AG08395 (cell line): ENCODE results near the gene PTPRN2.
"Not testable (repeated sequence)": the region's sequence is repeated elsewhere in the genome, so short reads cannot be mapped to it uniquely, and the experiment has no call there.

Experiments
- DNase-seq: peaks from one replicate; pipeline ENCODE4 v3.0.0; 2012; ENCODE audit warnings: mixed read lengths, low spot score

PTPRN2 gene

DNA sequence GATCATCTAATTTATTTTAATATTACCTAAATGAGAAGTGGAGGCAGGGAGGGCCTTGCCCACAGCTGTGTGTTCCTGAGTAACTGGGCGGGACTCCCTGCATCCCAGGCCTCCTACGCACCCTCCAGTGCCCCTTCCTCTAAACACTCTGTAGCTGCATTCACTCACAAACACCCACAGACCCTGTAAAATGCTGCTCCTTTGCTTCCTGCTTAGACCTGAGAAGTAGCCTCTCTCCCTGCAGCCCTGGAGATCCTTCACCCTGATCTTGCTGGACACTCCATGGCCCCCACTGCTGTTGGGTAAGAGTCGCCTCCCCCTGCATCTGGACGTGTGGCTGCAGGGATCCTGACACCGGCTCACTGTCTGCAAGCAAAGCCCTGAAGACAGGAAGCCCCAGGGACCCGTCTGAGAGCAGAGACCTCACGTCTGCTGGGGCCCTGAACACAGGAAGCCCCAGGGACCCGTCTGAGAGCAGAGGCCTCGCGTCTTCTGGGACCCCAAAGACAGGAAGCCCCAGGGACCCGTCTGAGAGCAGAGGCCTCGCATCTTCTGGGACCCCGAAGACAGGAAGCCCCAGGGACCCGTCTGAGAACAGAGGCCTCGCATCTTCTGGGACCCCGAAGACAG is 661.0 kb downstream of the PTPRN2 start:
- DNase-seq, result no peak

DNA sequence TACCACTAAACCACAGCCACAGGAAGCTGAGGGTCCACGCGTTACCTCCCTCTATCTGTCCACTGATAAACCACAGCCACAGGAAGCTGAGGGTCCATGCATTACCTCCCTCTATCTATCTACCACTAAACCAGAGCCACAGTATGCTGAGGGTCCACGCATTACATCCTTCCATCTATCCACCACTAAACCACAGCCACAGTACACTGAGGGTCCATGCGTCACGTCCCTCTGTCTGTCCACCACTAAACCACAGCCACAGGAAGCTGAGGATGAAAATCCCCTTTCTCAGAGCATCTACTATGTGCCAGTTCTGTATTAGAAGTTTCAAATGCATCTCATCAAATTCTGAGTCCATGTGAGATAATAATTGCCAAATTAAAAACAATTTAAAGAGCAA is 661.5 kb downstream of the PTPRN2 start:
- no peak for DNase-seq

DNA sequence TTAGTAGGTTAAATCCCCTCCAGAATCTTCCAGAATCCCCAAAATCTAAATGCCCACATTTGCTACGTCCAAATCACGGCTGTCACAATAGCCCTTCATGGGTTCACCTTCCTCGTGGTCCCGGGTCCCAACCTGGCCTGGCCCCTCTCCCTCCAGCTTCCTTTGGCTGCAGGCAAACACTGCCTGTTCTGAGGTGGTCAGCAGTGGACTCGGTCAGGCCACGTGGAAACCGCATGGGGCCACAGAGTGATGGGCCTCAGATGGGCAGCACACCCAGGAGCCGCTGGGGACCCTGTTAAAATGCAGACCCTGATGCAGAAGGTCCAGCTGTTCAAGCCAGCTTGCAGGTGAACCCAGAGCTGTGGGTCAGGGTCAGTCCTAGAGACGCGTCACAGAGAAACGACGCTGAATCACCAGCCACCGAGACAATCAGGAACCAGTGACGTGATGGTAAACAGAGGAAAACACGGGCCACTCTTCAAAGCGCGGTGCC is 662.2 kb downstream of the PTPRN2 start:
- DNase-seq, result no peak

DNA sequence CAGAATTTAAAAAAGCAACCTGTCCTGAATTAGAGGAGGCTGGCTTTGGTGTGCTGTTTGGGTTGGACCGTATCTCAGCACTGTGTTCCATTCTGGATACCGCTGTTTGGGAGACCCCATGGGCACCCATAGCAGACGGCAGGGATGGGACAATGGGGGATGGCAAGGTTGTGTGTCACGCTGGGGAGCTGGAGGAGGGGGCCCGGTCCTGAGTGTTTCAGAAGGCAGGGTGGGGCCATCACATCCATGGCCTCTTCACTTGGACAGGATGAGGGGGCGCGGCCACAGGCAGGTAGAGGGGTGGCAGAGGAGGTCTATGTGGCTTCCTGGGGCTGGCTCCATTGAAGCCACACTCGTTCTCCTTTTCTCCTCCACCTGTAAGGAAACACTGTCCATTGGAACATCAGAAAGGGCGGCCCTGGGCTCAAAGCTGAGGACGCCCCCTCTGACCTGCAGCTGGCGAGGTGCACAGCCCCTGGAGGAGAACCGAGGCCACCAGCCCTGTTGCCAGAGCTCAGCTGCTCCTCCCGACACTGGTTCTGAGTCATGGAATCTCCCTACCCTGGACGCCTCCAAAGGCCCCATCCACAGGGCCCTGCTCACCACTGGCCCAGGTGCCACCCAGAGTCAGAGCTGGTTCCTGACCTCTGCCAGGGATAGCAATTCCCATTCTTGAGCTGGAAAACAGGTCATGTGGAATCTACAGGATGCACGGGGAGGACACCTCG is 663.6 kb downstream of the PTPRN2 start:
- DNase-seq, result no peak

DNA sequence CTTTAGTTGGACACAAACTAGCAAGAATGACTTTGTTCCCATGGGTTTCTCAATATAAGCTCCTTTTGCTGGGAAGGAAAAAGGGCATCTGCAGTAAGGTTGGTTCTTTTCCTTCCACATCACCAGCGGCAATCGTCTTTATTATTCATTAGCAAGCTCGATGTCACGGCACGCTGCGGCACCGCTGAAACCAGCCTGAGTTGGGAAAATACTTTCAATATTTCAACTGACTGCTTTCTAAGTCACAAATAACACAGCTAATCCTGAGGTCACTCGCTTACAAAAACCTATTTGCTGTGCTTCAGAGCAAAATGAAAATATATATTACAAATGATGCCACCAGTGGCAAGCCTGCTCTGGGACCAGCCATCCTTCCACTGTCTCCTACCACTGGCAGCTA is 665.0 kb downstream of the PTPRN2 start:
- no peak for DNase-seq

DNA sequence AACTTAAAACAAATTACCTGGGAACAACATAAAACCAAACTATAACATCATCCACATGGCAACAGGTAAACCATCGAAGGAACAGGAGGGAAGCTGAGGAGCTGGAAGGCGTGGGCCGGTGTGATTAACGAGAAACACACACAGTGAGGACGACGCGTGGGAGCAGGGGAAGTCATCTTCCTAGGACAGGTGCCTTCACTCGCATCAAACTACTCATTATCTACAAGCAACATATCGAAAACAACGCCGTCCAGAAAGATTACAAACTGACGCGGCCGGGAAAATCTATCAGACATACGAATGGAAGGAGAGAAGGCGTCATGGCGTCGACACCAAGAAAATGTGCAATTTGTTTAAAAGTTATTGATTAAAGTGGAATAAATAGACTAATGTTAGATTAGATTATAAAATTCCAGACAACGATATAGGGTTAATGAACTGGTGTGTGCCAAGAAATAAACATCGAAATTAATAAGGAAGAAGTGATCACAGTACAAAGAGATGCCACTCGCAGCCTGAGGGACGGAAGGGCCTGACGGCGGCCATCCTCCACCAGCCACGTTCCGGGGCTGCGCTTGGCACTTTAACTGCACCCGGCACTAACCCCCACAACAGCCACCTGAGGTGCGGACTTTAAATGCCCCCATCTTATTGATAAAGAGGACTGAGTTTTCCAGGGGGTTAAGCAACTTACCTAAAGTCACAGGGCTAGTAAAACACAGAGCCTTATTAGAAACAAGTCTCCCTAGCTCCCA is 669.1 kb downstream of the PTPRN2 start:
- no peak for DNase-seq

DNA sequence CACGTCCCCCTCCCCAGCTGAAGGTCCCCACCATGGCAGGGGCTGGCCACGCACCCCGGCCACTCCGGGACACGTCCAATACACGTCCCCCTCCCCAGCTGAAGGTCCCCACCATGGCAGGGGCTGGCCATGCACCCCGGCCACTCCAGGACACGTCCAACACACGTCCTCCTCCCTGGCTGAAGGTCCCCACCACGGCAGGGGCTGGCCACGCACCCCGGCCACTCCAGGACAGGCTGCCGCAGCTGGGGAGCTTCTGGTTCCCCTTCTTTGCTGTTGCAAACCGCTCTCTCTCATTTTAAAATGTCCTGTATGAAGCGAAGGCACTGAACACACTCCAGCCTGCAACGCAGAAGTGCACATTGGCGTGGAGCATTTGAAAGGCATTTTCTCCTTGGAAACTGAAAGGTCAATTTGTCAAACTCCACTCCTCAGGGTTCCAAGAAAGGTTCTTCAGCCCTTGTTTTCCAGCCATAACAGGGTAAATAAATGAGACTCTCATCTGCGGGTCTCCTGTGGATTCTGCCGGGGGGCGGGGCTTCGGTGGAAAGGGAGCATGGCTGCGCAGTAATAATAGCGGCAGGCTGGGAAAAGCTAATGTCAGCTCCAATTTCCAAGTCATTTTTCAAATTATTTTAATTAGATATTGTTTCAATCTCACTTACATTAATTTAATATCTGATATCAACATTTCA is 670.5 kb downstream of the PTPRN2 start:
- no peak for DNase-seq

DNA sequence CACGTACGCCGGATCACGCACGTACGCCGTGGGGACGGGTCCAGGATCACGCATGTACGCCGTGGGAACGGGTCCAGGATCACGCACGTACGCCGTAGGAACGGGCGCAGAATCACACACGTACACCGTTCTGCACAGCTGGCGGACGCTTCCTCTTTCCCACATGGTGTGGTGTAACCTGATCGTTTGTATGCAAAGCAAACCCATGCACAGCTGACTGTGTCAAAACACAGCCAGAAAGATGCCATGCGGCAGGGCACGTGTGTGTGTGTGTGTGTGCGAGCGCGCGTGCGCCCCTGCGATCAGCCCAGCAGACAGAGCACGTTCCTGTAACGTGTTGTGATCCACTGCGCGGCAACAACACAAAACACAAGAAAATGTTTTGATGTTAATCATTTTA is 677.2 kb downstream of the PTPRN2 start:
- DNase-seq, result no peak

DNA sequence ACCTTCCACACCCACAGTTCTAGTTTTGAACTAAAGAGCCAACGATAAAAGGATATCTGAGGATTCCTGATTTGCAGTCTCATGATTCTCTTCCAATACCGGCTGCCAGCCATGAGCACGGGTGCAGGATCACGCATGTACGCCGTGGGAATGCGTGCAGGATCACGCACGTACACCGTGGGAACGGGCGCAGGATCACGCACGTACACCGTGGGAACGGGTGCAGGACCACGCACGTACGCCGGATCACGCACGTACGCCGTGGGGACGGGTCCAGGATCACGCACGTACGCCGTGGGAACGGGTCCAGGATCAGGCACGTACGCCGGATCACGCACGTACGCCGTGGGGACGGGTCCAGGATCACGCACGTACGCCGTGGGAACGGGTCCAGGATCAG is 677.6 kb downstream of the PTPRN2 start:
- DNase-seq, result not testable (repeated sequence)

DNA sequence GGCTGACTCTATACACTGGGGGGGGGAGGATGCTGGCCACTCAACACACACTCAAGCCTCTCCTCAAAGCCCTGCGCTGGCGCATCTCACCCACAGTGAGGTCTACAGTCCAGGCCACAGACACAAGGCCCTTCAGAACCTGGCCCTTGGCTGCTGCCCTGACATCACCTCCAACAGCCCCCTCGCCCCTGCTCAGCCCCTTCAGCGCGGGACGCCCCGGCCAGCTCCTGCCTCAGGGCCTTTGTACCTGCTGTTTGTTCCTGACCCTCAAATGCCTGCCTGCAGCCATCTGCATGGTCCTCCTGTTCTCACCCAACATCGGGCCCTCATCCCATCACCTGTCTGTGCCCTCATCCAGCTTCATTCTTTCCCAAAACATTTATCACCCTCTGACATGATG is 678.3 kb downstream of the PTPRN2 start:
- no peak for DNase-seq

DNA sequence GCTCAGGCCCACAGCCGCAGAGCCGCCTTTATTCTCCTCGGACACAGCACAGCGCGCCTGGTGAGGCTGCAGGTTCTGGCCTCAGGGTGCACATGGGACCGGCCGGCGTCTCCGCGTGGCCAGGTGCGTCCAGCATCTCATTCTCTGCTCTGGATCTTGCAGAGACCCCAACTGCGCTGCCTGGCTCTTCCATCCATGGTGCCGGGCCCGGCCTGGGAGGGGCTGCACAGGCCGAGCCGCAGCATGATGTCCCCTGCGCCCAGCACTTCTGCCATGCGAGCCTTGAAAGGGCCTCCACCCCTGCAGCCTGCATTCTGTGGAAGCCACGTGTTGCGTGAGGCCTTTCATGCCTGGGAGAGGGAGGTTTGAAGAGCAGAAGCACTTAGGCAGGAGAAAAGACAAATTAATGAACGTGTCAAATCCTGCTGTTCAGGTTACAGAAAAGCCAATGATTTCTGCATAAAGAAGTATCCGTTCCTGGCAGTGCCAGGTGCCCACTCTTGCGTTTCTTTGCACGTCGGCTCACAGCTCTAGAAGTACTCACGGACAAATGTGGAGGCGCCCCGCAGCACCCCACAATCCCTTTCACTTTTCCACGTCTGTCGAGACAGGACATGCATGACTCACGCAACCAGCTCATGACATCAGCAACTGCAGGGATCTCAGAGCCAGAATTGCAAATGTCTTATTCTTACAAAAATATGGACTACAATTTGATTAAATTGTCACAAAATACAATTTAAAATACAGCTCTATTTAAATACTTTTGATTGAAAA is 679.4 kb downstream of the PTPRN2 start:
- no peak for DNase-seq

DNA sequence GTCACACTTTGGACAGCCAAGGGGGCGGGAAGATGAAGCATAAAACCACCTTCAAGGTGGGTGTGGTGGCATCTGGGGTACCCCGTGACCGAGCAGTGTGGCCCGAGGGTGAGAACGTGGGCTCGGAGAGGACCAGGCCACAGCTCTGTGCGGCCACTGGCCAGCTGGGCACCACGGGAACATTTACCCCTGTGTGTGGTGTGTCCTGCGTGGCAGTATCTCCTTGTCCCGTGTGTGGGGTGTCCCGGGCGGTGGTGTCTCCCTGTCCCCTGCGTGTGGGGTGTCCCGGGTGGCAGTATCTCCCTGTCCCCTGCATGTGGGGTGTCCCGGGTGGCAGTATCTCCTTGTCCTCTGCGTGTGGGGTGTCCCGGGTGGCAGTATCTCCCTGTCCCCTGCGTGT is 680.5 kb downstream of the PTPRN2 start:
- DNase-seq, result no peak

DNA sequence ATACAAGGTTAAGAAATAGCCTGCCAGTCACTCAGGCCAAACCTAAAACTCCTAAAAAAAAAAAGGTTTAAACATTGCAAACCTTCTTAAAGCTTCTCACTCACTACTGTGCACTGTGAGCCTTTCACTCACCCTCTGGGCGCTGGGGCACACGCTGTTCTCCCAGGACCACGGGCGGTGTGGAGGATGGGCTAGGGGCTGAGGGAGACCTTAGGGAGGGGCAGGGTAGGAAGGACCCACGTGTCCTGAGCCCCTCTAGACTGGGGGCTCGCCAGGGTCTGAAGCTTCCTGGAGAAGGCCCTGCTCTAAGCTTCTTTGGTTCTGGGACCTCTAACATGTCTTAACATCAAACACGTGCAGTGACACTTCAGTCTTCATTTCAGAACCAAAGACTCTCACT is 681.0 kb downstream of the PTPRN2 start:
- DNase-seq, result no peak

DNA sequence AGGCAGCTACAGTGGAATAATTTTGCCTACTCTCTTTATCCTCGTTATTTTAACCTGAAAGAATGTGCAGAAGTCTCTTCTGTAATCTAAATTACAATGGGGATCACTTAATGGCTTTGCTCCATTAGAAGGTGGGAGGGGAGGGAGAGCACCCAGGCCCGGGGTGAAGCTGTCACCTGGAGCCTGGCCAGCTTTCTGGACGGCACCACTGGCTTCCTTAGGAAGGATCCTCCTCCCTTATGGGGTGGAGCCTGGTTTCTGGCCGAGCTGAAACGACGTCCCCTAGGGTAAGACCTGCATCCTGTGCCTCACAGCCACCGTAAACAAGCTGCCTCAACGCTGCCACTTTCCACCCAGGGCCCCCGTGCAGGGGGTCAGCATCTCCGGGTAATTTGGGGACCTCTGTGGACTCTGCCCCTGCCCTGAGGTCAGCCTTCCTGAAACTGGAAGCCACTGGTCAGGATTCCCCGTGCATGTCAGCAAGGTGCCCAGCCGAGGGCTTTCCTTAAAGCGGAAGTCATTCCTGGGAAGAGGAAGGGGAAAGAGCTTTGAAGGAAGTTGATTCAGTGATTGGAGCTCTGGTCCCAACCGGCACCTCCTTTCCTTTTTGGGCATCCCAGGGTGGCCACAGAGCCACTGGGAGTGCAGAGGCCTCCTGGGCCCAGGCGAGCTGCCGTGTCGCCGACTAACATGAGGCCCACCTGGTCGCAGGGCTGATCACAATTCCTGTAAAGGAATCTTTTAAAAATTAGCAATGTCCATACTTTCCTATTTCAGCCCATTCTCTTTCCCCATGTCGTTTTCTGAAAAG is 681.8 kb downstream of the PTPRN2 start:
- no peak for DNase-seq

DNA sequence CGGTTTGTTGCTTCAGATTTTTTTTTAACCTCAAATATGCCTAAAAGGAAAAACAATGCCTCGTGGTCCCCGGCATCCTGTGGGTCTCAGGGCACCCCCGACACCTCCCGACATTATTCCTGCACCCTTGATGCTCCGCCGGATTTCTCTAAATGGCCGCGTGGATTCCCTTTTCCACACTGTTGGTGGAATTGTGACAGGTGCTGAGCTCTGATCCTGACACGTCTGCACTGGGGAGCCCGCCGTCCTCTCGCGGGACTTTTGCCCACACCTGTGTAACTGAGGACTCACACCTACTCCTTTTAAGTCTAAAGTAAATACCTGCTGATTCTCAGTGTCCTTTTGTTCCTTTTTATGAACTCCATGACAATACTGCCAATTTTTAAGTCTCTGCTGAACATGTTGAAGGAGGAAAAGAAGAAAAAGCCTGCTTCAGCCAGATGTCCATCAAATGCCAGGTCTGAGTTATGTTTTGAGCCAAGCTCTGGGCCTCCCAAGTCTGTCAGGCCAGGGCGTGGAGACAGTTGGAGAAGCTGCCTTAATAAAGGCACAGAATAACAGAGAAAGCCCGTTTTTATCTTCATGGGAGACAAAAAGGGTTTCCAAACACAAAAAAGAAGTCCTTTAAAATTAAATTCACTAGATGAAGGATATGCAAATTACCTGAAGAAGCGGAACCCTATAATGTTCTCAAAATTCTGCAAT is 682.6 kb downstream of the PTPRN2 start:
- no peak for DNase-seq

DNA sequence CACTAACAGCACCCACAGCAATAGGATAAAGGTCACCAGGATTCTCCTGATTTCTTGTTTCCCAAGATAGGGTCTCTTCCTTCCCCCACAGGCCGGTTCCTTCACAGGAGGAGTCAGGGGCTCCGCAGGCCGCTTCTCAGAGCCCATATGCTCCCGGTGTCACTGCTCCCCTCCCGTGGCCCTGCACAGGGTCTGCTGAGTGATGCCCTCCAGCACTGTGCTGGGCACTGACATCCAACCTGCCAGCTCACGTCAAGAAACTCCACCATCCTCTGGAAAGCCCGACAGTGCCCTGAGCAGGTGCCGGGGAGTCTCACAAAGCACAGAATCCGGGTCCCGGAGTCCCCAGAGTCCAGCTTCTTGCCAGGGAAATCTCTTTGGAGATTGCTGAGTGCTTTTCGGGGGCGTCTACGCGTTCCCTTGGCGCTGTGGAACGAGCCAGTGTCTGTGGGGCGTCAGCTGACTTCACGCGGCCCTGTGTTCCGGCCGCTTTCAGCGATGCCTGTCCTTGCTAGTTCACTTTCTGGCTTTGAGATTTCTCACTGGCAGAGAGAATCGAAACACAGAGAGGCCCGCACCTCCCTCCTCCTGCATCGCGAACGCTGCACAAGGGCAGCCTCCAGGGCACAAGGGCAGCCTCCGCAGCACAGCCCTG is 683.3 kb downstream of the PTPRN2 start:
- DNase-seq, result no peak

DNA sequence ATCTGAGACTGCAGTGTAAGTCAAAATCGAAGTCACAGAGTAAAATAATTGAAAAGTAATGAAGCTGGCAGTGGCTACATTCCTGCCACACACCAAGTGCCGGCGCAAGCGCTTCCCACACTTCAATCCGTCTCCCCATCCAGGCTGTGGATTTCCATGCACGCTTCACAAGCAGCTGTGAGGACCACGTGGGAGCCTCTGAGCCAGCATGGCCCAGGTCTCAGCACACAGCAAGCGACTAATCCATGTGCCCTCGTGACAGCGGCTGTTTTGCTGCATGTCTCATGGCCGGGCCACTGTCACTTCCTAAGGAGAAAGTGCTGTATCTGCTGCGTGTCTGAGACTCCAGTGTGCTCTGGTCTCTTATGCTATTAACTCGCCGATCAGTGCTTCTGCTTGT is 683.9 kb downstream of the PTPRN2 start:
- DNase-seq, result no peak

DNA sequence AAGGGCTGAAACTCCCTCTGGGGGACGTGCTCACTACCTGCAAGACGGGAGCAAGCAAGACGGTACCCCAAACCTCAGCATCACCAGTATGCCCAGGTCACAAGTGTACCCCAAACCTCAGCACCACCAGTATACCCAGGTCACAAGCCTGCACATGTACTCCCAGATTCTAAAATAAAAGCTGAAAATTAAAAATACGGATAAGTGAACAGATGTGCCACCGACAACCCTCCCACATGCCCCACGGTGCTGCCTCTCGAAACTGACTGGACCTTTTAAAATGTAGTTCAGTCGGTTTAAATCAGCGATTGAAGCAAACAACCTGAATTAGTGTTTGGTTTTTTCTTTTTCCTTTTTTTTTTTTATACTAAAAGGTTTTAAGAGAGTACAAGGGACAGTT is 684.3 kb downstream of the PTPRN2 start:
- DNase-seq, result no peak

DNA sequence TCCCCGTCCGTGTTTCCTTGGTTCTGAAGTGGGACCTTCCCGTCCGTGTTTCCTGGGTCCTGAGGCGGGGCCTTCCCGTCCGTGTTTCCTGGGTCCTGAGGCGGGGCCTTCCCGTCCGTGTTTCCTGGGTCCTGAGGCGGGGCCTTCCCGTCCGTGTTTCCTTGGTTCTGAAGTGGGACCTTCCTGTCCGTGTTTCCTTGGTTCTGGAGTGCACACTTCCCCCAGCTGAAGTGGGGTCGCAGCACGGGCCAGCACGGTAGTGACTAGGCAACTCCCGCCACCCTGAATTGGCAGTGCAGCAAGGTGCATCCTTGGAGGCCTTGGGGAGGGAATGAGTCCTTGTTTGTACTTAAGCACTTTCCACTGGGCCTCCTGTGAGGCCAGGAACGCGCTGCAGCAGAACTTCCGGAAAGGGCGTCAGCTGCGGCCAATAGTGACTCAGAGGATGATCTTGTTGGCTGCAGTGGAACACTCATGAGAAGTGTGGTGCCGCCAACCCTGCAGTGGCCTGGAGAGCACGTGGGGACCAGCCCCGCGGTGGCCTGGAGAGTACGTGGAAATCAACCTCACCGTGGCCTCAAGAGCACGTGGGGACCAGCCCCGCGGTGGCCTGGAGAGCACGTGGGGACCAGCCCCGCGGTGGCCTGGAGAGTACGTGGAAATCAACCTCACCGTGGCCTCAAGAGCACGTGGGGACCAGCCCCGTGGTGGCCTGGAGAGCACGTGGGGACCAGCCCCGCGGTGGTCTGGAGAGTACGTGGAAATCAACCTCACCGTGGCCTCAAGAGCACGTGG is 685.6 kb downstream of the PTPRN2 start:
- DNase-seq, result not testable (repeated sequence)
